Measurements from ENCODE around the gene FLT4. TPM values are rescaled to one million over a fixed set of nuclear protein-coding genes. Genes with fewer than 3 reads are reported as not detected.

Gene FLT4
- total and polyA plus RNA-seq, 2 of the 13 experiments (the other 11 are each of a cell fraction or from before 2014, with no cell fraction given) = not detected

DNA sequence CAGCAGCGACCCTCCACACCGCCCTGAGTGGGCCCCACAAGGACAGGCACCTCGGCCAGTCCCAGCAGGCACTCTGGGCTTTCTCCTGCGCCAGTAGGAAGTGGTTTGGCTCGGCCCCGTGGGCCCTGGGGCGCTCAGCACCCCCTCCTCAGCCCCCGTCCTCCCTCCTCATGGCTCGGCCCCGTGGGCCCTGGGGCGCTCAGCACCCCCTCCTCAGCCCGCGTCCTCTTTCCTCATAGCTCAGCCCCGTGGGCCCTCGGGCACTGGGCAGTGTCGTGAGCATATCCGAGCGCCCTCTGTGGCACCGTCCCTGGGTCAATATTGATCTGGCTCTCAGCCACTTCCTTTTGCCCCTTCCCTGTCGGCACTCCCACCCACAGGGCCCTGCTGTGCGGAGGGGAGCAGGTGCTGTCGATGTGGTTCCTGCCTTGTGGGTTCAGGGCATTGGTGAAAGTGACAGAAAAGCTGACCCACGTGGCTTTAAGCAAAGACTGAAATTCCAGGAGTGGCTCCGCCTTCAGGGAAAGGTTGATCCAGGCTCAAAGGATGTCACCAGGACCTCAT lies 52.6 kb downstream of the FLT4 start (continued):
- TF ChIP-seq KIAA2018 (CRISPR knock-in tag; IDR thresholded peaks at IDR 0.05; ENCODE audit: borderline replicate concordance) (no peak), AHR (CRISPR knock-in tag; IDR thresholded peaks at IDR 0.05) (no peak)

DNA sequence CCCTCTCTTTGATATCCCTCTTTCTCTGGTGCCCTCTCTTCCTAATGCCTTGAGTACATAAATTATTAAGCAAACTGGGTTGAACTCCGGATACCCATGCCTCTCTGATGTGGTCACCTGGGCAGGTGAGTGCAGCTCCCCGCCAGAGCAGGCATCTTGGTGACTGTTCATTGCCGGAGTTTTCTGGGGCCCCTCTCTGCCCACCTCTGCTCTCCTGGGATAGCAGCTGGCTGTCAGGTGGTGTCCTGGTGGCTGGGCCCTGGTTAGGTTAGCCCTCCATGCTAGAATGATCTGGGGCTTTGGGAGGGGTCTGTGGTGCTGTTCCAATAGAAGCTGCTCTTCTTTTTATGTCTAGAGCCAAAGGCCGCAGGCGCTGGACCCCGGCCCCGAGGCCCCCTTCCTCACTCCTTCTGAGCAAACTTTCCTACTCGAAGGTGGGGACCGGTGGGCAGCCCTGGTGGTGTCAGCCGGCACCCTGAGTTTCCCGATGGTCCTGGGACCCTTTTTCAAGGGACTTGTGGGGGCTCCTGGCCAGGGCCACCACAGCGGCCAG lies 53.2 kb downstream of the FLT4 start:
- no peak overlapping the region for H3K4me3 ChIP-seq (replicated peaks in 1 of 3; ENCODE audit: insufficient read depth in 1 of 3, low read depth in 2 of 3, low read length in 3 of 3)
- WGBS (ENCODE audit: low lambda C conversion rate) = 35% methylated on average over 9 of the region's 12 CpGs
- POLR2A ChIA-PET = no interaction called here
- peaks cover 18 to 58% of the 10 kb centered on the region in 2 experiments for H3K27me3 ChIP-seq (ENCODE audit: control insufficient read depth in 1 of 2, insufficient read depth in 2 of 2, low read length in 2 of 2)
- CTCF ChIA-PET (ENCODE audit: low intra/inter-chr PET ratio, low total read pairs) = no interaction called here
- no TSS peak for BruUV-seq (replicated peaks)
- H3K4me2 ChIP-seq (ENCODE audit: low read depth, low read length) = no peak overlapping the region; the same call in 1 of the 2 replicates
- intact Hi-C loops (cut with micrococcal nuclease; ENCODE audit: unreplicated experiment) = no loop called here
- no peak overlapping the region for H3K9ac ChIP-seq (ENCODE audit: insufficient read depth, low read depth, low read length)
- DNase-seq (ENCODE audit: low spot score) (no peak), ATAC-seq (no peak), FAIRE-seq (no peak)
- peaks cover 14% of the 10 kb centered on the region for H3K4me1 ChIP-seq (ENCODE audit: insufficient read depth, low read length)
- H2AFZ ChIP-seq (ENCODE audit: low read length) = no peak overlapping the region
- no peaks in the 10 kb centered on the region for H3K36me3 ChIP-seq (replicated peaks in 1 of 2; ENCODE audit: control insufficient read depth in 1 of 2, insufficient read depth in 2 of 2, low read length in 2 of 2)
- H3K79me2 ChIP-seq (ENCODE audit: insufficient read depth, low read length) = no peaks in the 10 kb centered on the region
- H3K9me3 ChIP-seq (ENCODE audit: low read length) = no peaks in the 10 kb centered on the region
- H3K27ac ChIP-seq (ENCODE audit: extremely low read length, insufficient read depth, low read length) = no peak overlapping the region
- in situ Hi-C loops (cut with HindIII; ENCODE audit: extremely low pct_ligation_motif_present, low pct_unique_long_range_greater_than_20kb) = no loop called here
- H4K20me1 ChIP-seq (ENCODE audit: insufficient read depth, low read length) = no peaks in the 10 kb centered on the region
- TF ChIP-seq JUND (CRISPR knock-in tag; IDR thresholded peaks at IDR 0.05) (no peak), ZNF792 (CRISPR knock-in tag; IDR thresholded peaks at IDR 0.05) (no peak), ZNF549 (CRISPR knock-in tag; IDR thresholded peaks at IDR 0.05) (no peak), KLF6 (CRISPR knock-in tag; IDR thresholded peaks at IDR 0.05) (no peak), IKZF1 (IDR thresholded peaks at IDR 0.05) (no peak), TEAD3 (CRISPR knock-in tag; optimal IDR thresholded peaks at IDR 0.05; ENCODE audit: borderline replicate concordance) (no peak), ZNF781 (CRISPR knock-in tag; IDR thresholded peaks at IDR 0.05; ENCODE audit: borderline replicate concordance, not compliant biosample characterization) (no peak), GTF2F1 (IDR thresholded peaks at IDR 0.05; ENCODE audit: low read length) (no peak), HOXA5 (CRISPR knock-in tag; IDR thresholded peaks at IDR 0.05) (no peak), HMG20A (CRISPR knock-in tag; IDR thresholded peaks at IDR 0.05; ENCODE audit: borderline replicate concordance) (no peak), TAF15 (IDR thresholded peaks at IDR 0.05; ENCODE audit: low read depth, low read length, poor library complexity, severe bottlenecking) (no peak), ZNF317 (CRISPR knock-in tag; IDR thresholded peaks at IDR 0.05) (no peak), ZNF629 (CRISPR knock-in tag; conservative IDR thresholded peaks at IDR 0.05) (no peak), SOX5 (CRISPR knock-in tag; IDR thresholded peaks at IDR 0.05; ENCODE audit: borderline replicate concordance) (no peak), CREB1 (IDR thresholded peaks at IDR 0.05) (no peak), CREB1 (CRISPR knock-in tag; IDR thresholded peaks at IDR 0.05) (no peak), ZSCAN22 (CRISPR knock-in tag; IDR thresholded peaks at IDR 0.05) (no peak), ZNF24 (IDR thresholded peaks at IDR 0.05) (no peak)
